HG03097 (cell line): Measurements from ENCODE around the gene ZNF691.
"Not testable (repeated sequence)": the region's sequence is repeated elsewhere in the genome, so short reads cannot be mapped to it uniquely, and the experiment has no call there.

ENCODE experiments used
- ATAC-seq: cut with Tn5 transposase; IDR thresholded peaks from one replicate; pipeline ENCODE4 v1.9.1; 2021; ENCODE audit not compliant: unreplicated experiment, low FRiP score

ZNF691 gene

GRCh38 chr1:42853116-42853884 lies 6.9 kb downstream of the ZNF691 start:
- ATAC-seq: no peak

DNA sequence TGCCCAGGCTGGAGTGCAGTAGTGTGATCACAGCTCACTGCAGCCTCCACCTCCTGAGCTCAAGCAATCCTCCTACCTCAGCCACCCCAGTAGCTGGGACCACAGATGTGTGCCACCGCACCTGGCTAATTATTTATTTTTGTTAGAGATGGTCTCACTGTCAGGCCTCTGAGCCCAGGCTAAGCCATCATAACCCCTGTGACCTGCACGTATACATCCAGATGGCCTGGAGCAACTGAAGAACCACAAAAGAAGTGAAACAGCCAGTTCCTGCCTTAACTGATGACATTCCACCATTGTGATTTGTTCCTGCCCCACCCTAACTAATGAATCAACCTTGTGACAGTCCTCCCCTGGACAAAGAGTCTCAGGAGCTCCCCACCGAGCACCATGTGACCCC lies 10.1 kb downstream of the ZNF691 start:
- ATAC-seq: not testable (repeated sequence)

DNA sequence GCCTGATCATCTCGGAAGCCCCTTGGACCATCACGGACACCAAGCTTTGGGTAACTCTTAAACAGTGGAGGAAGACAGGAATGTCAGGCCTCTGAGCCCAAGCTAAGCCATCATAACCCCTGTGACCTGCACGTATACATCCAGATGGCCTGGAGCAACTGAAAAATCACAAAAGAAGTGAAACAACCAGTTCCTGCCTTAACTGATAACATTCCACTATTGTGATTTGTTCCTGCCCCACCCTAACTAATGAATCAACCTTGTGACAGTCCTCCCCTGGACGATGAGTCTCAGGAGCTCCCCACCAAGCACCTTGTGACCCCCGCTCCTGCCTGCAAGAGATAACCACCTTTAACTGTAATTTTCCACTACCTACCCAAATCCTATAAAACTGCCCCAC lies 13.0 kb downstream of the ZNF691 start:
- not testable (repeated sequence) for ATAC-seq

DNA sequence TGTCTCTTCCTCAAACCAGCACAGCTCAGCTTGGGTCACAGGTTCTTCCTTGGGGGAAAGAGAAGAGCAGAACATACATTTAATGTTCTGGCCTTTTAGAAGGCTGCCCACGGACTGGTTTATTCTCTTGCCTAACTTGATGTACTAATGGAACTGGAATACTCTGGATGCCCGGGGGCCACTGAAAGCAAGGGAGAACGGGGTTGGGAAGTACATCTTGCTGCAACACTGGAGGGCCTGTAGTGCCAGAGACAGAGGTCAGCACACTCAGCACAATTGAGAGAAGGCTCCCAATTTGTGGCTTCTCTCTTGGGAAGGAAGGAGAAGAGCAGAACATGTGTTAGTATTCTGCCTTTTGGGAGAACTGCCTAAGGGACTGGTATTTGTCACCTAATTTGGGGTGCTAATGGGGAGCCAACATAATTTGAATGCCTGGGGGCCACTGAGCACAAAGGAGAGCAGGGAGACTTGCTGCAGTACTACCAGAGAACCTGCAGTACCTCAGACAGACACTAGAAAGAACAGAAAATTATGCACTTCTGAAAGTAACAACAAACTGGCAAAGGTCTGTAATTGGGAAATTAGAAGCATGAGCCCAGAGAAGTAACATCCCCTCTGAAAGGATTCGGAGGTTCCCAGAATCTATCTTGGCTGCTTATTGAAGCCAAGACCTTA lies 14.1 kb downstream of the ZNF691 start:
- no peak for ATAC-seq

GRCh38 chr1:42861014-42861399 lies 14.6 kb downstream of the ZNF691 start:
- no peak for ATAC-seq

DNA sequence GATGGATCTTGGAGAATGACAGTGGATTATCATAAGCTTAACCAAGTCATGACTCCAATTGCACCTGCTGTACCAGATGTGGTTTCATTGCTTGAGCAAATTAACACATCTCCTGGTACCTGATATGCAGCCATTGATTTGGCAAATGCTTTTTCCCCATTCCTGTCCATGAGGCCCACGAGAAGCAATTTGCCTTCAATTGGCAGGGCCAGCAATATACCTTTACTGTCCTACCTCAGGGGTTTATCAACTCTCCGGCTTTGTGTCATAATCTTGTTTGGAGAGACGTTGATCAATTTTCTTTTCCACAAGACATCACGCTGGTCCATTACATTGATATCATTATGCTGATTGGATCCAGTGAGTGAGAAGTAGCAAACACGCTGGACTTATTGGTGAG lies 20.1 kb downstream of the ZNF691 start:
- no peak for ATAC-seq

DNA sequence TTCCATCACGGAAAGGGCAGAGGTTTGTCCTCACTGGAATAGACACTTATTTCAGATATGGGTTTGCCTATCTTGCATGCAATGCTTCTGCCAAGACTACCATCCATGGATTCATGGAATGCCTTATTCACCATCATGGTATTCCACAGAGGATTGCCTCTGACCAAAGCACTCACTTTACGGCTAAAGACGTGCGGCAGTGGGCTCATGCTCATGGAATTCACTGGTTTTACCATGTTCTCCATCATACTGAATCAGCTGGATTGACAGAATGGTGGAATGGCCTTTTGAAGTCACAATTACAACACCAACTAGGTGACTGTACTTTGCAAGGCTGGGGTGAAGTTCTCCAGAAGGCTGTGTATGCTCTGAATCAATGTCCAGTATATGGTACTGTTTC lies 22.1 kb downstream of the ZNF691 start:
- not testable (repeated sequence) for ATAC-seq

- not testable (repeated sequence) for ATAC-seq
These were observed 22.8 kb downstream of the ZNF691 start for GRCh38 chr1:42869254-42869653.

GRCh38 chr1:42869751-42870150 lies 23.3 kb downstream of the ZNF691 start:
- not testable (repeated sequence) for ATAC-seq

DNA sequence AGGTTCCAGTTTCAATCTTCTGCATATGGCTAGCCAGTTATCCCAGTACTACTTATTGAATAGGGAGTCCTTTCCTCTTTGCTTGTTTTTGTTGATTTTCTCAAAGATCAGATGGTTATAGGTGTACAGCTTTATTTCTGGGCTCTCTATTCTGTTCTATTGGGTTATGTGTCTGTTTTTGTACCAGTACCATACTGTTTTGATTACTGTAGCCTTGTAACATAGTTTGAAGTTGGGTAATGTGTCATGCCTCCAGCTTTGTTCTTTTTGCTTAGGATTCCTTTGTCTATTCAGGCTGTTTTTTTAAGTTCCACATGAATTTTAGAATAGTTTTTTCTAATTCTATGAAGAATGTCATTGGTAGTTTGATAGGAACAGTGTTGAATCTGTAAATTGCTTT lies 26.7 kb downstream of the ZNF691 start:
- not testable (repeated sequence) for ATAC-seq

DNA sequence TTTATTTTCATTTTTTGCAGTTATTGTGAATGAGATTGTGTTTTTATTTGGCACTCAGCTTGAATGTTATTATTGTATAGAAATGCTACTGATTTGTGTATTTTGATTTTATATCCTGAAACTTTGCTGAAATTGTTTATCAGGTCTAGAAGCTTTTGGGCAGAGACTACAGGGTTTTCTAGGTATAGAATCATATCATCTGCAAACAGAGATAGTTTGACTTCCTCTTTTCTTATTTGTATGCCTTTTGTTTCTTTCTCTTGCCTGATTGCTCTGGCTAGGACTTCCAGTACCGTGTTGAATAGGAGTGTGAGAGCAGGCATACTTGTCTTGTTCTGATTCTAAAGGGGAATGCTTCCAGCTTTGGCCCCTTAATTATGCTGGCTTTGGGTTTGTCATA lies 27.3 kb downstream of the ZNF691 start:
- ATAC-seq: no peak

- ATAC-seq: no peak
These were observed 29.6 kb downstream of the ZNF691 start for GRCh38 chr1:42876009-42876408.

DNA sequence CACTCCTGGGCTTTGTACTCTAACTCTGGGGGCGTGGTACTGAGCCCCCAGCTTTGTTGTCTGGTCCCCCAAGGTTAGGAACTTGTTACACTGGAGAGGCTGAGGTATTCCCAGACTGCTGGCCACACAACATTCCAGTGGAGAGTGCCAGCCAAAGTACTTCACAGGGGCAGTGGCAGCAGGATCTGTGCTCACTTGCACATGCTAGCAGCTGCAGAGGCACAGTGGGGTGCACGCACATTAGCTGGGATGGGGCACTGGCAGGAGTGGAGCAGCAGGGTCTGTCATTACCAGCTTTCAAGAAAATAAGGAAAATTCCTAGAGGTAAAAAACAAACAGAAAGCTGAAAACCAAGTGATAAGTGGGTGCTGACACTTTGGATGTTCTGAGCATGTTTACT lies 31.0 kb downstream of the ZNF691 start:
- ATAC-seq: no peak

DNA sequence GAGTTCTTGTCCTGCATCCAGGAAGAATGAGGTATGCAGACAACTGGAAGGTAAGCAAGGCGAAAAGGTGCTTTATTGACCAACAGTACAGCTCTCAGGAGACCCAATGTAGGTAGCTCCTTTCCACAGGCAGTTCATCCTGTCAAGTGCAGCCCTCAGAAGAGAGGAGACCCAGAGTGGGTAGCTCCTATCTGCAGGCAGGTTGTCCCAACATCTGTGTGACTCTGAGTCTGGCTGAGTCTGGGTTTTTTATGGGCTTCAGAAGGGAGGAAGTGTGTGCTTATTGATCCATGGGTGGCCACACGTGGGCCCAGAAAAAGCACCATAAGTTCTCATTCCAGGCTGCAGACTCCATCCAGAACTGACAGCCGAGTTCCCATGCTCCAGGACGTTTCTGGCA lies 34.0 kb downstream of the ZNF691 start:
- ATAC-seq: no peak

- ATAC-seq: no peak
These were observed 39.8 kb downstream of the ZNF691 start for GRCh38 chr1:42886046-42886739.

- ATAC-seq: no peak
These were observed 40.4 kb downstream of the ZNF691 start for GRCh38 chr1:42886800-42887199.

- no peak for ATAC-seq
These were observed 41.0 kb downstream of the ZNF691 start for GRCh38 chr1:42887366-42887765.

GRCh38 chr1:42888013-42888633 lies 41.7 kb downstream of the ZNF691 start:
- ATAC-seq: no peak

- no peak for ATAC-seq
These were observed 42.9 kb downstream of the ZNF691 start for GRCh38 chr1:42889264-42889663.

- ATAC-seq: no peak
These were observed 45.2 kb downstream of the ZNF691 start for GRCh38 chr1:42891465-42892138.

- ATAC-seq: not testable (repeated sequence)
These were observed 53.5 kb downstream of the ZNF691 start for GRCh38 chr1:42899960-42900359.
